ENCODE measurements around the gene PDK3. TPM values are rescaled to one million over a fixed set of nuclear protein-coding genes. Genes with fewer than 3 reads are reported as not detected.

Gene PDK3
- polyA plus RNA-seq, 1 experiment: 2.9 TPM

GRCh38 chrX:24493740-24494581, 28.9 kb downstream of the PDK3 start:
- no peaks in the 10 kb centered on the region for H3K27me3 ChIP-seq (ENCODE audit: control insufficient read depth, insufficient read depth, low read length)
- DNase-seq (ENCODE audit: low read depth, low spot score): no peak
- no peak overlapping the region for H3K27ac ChIP-seq (ENCODE audit: low read depth, low read length)
- TF ChIP-seq CTCF (IDR thresholded peaks at IDR 0.05; ENCODE audit: low read depth, low read length): no peak
- ChIA-PET POLR2A (no interaction called here), CTCF (interaction anchor here (1.3 kb wide), 1 partner anchor 234 kb away, joined by 5 read pairs; no protein-coding TSS in a partner anchor)
- H3K9me3 ChIP-seq (ENCODE audit: control insufficient read depth, insufficient read depth, low read length): no peaks in the 10 kb centered on the region
- H3K4me3 ChIP-seq (ENCODE audit: low read depth, low read length): no peak overlapping the region

- DNase-seq (ENCODE audit: low read depth, low spot score): peak; percentile 30
- ChIA-PET POLR2A (no interaction called here), CTCF (interaction anchor here (1.3 kb wide), 1 partner anchor 235 kb away, joined by 5 read pairs; no protein-coding TSS in a partner anchor)
- Histone ChIP-seq H3K9me3 (ENCODE audit: control insufficient read depth, insufficient read depth, low read length) (no peaks in the 10 kb centered on the region), H3K27me3 (ENCODE audit: control insufficient read depth, insufficient read depth, low read length) (no peaks in the 10 kb centered on the region), H3K27ac (ENCODE audit: low read depth, low read length) (no peak overlapping the region), H3K4me3 (ENCODE audit: low read depth, low read length) (no peak overlapping the region)
- no peak for TF ChIP-seq CTCF (IDR thresholded peaks at IDR 0.05; ENCODE audit: low read depth, low read length)
Observed at GRCh38 chrX:24494647-24495075, 29.6 kb downstream of the PDK3 start.

GRCh38 chrX:24495700-24496099, 30.6 kb downstream of the PDK3 start:
- H3K4me3 ChIP-seq (ENCODE audit: low read depth, low read length): no peak overlapping the region
- no peak for TF ChIP-seq CTCF (IDR thresholded peaks at IDR 0.05; ENCODE audit: low read depth, low read length)
- no peak for DNase-seq (ENCODE audit: low read depth, low spot score)
- ChIA-PET CTCF (interaction anchor here (1.3 kb wide), 1 partner anchor 236 kb away, joined by 5 read pairs; no protein-coding TSS in a partner anchor), POLR2A (no interaction called here)
- H3K27ac ChIP-seq (ENCODE audit: low read depth, low read length): no peak overlapping the region
- H3K27me3 ChIP-seq (ENCODE audit: control insufficient read depth, insufficient read depth, low read length): no peaks in the 10 kb centered on the region
- no peaks in the 10 kb centered on the region for H3K9me3 ChIP-seq (ENCODE audit: control insufficient read depth, insufficient read depth, low read length)

- DNase-seq (ENCODE audit: low read depth, low spot score): no peak
Observed at GRCh38 chrX:24498181-24498580, 33.1 kb downstream of the PDK3 start.

More at GRCh38 chrX:24498181-24498580, 33.1 kb downstream of the PDK3 start:
- H3K4me3 ChIP-seq (ENCODE audit: low read depth, low read length): no peak overlapping the region
- CTCF ChIA-PET: interaction anchor here (0.5 to 4.5 kb wide), 10 partner anchors 14 to 241 kb away, joined by 3 to 58 read pairs (median 4); no protein-coding TSS in a partner anchor
- H3K27me3 ChIP-seq (ENCODE audit: control insufficient read depth, insufficient read depth, low read length): no peaks in the 10 kb centered on the region
- POLR2A ChIA-PET: no interaction called here
- H3K27ac ChIP-seq (ENCODE audit: low read depth, low read length): no peak overlapping the region
- no peaks in the 10 kb centered on the region for H3K9me3 ChIP-seq (ENCODE audit: control insufficient read depth, insufficient read depth, low read length)
- TF ChIP-seq CTCF (IDR thresholded peaks at IDR 0.05; ENCODE audit: low read depth, low read length): peak; percentile 32
